ENCODE measurements around the gene TUBB2A.

Gene TUBB2A

GRCh38 chr6:3137057-3137777 lies 20.1 kb downstream of the TUBB2A start:
- H3K4me1 ChIP-seq (ENCODE audit: low read depth, poor library complexity, severe bottlenecking) = no peaks in the 10 kb centered on the region
- H3K27ac ChIP-seq = no peak overlapping the region
- no peaks in the 10 kb centered on the region for H4K20me1 ChIP-seq (ENCODE audit: insufficient read depth)
- H3K36me3 ChIP-seq (ENCODE audit: insufficient read depth) = no peaks in the 10 kb centered on the region
- TF ChIP-seq CTCF (conservative IDR thresholded peaks at IDR 0.05; ENCODE audit: low read depth, low read length) = no peak
- no peak overlapping the region for H3K9ac ChIP-seq
- no peaks in the 10 kb centered on the region for H3K79me2 ChIP-seq (ENCODE audit: insufficient read depth, low read depth)
- H3K4me2 ChIP-seq = no peak overlapping the region
- no peak overlapping the region for H2AFZ ChIP-seq (ENCODE audit: low read depth)
- no peaks in the 10 kb centered on the region for H3K27me3 ChIP-seq (ENCODE audit: insufficient read depth, low read depth)
- H3K4me3 ChIP-seq (IDR thresholded peaks at IDR 0.05; ENCODE audit: insufficient read depth, low read depth, low read length) = no peak overlapping the region

- no peaks in the 10 kb centered on the region for H3K79me2 ChIP-seq (ENCODE audit: insufficient read depth, low read depth)
- H3K4me1 ChIP-seq (ENCODE audit: low read depth, poor library complexity, severe bottlenecking) = no peaks in the 10 kb centered on the region
- no peaks in the 10 kb centered on the region for H3K36me3 ChIP-seq (ENCODE audit: insufficient read depth)
- no peak overlapping the region for H2AFZ ChIP-seq (ENCODE audit: low read depth)
- no peak overlapping the region for H3K4me2 ChIP-seq
- no peak overlapping the region for H3K9ac ChIP-seq
- no peaks in the 10 kb centered on the region for H3K27me3 ChIP-seq (ENCODE audit: insufficient read depth, low read depth)
- H4K20me1 ChIP-seq (ENCODE audit: insufficient read depth) = no peaks in the 10 kb centered on the region
- no peak for TF ChIP-seq CTCF (conservative IDR thresholded peaks at IDR 0.05; ENCODE audit: low read depth, low read length)
- H3K4me3 ChIP-seq (IDR thresholded peaks at IDR 0.05; ENCODE audit: insufficient read depth, low read depth, low read length) = no peak overlapping the region
- H3K27ac ChIP-seq = no peak overlapping the region
Observed at GRCh38 chr6:3136292-3137011, 20.9 kb downstream of the TUBB2A start.

GRCh38 chr6:3135668-3136291 lies 21.6 kb downstream of the TUBB2A start:
- no peaks in the 10 kb centered on the region for H3K36me3 ChIP-seq (ENCODE audit: insufficient read depth)
- no peak overlapping the region for H3K9ac ChIP-seq
- no peak overlapping the region for H3K4me3 ChIP-seq (IDR thresholded peaks at IDR 0.05; ENCODE audit: insufficient read depth, low read depth, low read length)
- no peaks in the 10 kb centered on the region for H3K79me2 ChIP-seq (ENCODE audit: insufficient read depth, low read depth)
- TF ChIP-seq CTCF (conservative IDR thresholded peaks at IDR 0.05; ENCODE audit: low read depth, low read length) = no peak
- H3K4me1 ChIP-seq (ENCODE audit: low read depth, poor library complexity, severe bottlenecking) = no peaks in the 10 kb centered on the region
- H3K4me2 ChIP-seq = no peak overlapping the region
- no peaks in the 10 kb centered on the region for H4K20me1 ChIP-seq (ENCODE audit: insufficient read depth)
- no peaks in the 10 kb centered on the region for H3K27me3 ChIP-seq (ENCODE audit: insufficient read depth, low read depth)
- no peak overlapping the region for H2AFZ ChIP-seq (ENCODE audit: low read depth)
- H3K27ac ChIP-seq = no peak overlapping the region

GRCh38 chr6:3133515-3133914 lies 23.8 kb downstream of the TUBB2A start:
- H3K27ac ChIP-seq = no peak overlapping the region
- no peak for TF ChIP-seq CTCF (conservative IDR thresholded peaks at IDR 0.05; ENCODE audit: low read depth, low read length)
- no peaks in the 10 kb centered on the region for H3K4me1 ChIP-seq (ENCODE audit: low read depth, poor library complexity, severe bottlenecking)
- H3K9ac ChIP-seq = no peak overlapping the region
- H3K4me2 ChIP-seq = no peak overlapping the region
- no peaks in the 10 kb centered on the region for H3K79me2 ChIP-seq (ENCODE audit: insufficient read depth, low read depth)
- H2AFZ ChIP-seq (ENCODE audit: low read depth) = no peak overlapping the region
- H3K4me3 ChIP-seq (IDR thresholded peaks at IDR 0.05; ENCODE audit: insufficient read depth, low read depth, low read length) = no peak overlapping the region
- no peaks in the 10 kb centered on the region for H3K27me3 ChIP-seq (ENCODE audit: insufficient read depth, low read depth)
- H4K20me1 ChIP-seq (ENCODE audit: insufficient read depth) = no peaks in the 10 kb centered on the region
- no peaks in the 10 kb centered on the region for H3K36me3 ChIP-seq (ENCODE audit: insufficient read depth)
